ENCODE data around the gene PHLDB2.

Gene PHLDB2

DNA sequence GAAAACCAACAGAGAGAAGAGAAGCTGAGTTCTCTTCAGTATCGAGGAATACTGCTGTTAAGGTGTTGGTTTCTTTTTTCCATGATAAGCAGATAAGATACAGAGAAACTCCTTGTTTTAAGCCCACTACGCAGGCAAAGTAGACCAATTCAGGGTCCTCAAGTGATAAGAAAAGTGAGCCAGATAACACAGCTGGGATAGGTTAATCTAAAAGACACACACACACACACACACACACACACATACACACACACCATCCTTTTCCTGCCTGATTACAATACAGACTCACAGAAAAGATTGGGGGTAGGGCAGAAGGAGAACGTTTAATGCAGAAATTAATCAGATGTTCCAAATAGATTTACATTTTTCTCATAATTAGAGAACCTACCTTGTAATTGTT, 6.5 kb upstream of the PHLDB2 start:
- DNase-seq = no peak

DNA sequence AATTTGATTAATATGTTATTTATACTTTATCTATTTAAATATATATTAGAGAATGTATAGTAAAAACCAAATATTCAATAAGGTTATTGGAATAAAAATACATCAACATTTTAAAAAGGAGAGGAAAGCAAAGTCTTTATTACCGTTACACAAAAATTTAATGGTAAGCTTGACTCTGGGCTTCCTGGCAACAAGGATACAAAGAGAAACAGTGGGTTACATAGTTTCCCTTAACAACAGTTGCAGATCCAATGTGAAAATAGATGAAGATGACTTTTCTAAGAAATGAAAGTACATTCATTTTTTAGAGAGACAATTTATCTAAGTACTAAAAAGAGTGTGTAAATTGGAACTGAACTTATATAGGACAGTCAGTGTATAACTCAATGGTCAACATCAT, 6.0 kb upstream of the PHLDB2 start:
- no peak for DNase-seq

DNA sequence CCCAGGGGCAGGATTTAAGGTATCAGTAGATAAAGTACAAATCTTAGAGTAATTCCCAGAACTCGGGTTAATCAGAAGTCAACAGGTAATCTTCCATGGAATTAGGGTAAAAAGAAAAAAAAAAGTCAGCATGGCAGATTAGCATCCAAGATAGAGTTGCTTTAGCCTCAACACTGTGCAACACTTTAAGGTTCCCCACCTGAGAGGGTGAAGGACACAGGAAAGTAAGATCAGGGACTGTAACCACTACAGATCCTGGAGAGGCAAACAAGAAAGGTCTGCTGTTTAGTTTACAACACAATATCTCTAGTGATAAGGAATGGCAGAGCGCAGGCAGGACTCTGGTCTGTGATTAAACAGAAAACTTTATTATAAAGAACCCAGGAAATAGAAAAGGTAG, 4.1 kb upstream of the PHLDB2 start:
- no peak for DNase-seq

DNA sequence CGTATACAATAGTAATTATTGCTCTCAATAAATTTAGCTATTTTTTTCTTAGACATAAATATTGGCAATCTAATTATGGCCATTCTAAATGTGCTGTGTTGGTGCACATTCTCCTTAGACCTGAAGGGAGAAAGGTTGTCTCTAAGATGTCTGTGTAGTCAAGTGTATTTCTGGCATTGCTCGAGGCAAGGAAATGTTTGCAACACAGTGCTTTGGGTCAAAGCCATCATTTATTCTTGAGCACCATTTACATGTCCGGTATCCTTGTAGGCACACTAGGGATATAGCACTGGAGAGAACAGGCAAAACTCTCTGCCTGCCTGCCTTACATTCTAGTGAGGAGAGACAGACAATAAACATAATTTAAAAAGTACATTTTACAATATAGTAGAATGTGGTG, 2.6 kb upstream of the PHLDB2 start:
- no peak for DNase-seq

DNA sequence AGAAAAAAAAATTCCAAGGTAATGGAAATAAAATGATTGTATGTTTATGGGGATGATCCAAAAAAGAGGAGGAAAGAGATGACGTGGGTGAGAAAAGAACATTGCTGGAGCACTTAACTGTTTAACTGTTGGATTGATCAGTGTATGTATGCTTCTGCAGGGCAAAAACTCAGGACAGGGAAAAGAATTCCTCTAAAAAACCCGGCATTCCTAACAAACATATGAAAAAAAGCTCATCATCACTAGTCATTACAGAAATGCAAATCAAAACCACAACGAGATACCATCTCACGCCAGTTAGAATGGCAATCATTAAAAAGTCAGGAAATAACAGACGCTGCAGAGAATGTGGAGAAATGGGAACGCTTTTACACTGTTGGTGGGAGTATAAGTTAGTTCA, 1.6 kb upstream of the PHLDB2 start:
- peak; percentile 62 for DNase-seq

DNA sequence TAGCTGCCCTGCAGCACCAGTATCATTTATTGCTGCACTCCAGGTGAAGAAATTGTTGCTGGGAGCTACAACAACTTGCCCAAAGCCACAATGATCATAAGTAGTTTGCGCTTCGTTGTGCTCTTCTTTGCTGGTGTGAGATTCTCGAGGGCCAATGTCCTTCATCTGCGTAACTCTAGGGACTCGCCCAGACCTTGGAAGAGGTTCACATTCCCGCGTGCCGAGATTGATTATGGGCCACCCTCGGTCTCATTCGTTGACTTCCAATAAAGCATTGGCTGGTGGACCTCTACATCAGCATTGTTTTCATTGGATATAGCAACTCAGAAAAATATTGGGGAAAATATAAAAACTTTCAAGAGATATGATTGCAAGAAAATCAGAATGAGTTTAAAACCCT, 423 bp upstream of the PHLDB2 start:
- no peak for DNase-seq

DNA sequence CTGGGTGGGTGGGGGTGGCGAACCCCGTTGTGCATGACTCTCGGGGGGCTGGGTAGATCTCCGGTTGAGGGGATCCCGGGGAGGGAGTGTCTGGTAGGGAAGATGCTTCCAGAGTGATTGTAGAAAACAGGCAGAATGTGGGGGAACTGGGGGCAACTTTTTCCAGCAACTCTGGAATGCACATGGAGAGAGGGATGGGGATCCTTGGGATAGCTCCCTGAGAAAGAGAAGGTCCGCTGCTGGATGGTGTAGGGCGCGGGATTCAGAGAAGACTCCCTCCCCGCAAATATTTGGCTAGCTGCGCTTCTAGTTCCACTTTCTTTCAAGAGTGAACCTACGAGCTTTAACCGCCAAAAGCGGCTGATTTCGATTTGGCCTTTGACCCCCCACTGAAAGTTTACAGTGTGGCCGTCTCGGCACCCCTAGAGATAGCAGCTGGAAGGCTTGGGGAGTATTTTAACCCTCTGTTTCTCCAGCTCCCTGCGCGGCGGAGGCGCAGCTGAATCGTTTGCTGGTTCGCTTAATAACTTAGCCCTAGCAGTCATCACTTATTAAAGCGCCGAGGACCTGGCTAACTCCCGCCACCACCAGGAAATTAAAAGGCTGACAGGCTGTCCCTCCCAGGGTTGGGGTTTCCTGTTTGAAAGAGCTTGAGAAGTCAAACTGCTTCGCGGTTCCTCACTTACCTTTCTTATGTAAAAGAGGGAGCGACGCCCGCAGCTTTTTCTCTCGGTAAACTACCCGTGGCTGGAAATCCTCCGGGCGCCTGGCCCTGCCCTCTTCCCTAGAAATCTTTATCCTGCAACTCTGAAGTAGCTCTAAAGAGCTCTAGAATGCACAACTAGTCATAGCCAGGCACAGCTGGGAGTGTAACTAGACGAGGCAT, 1.2 kb downstream of the PHLDB2 start:
- peak; percentile 94 for DNase-seq

DNA sequence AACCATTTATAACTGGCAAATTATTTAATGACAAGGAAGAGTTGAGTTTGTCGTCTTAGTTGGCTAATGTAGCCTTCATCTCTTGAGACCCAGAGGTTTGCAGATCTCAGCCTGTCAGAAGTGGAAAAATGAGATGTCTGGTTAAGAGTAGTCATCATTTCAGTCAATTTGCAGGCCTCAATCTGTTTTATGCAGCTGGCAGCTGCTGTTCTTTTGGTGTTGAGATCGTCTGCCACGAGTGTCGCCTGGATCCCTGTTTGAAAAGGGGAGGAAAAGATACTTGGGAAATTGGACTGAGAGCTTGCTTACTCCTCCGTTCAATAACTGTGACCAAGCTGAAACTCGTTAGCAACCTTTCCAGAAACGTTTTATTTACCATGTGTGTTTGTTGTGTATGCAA, 2.3 kb downstream of the PHLDB2 start:
- DNase-seq = no peak

DNA sequence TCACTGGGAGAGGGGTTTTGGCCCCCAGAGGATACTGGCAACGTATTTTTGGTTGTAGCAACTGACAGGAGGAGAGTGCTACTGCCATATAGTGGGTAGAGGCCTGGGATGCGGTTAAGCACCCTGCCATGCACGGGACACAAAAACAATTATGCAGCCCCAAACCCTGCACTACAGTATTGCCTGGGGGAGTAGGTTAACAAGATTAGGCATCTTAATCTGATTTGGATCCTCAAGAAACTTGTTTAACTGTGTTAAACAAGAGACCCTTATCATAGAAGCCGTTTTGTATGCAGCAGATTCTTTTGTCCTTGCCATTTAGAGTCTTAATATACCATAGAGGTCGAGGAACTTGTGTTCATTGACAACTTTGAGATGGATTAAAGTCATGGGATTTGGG, 3.4 kb downstream of the PHLDB2 start:
- DNase-seq = no peak

DNA sequence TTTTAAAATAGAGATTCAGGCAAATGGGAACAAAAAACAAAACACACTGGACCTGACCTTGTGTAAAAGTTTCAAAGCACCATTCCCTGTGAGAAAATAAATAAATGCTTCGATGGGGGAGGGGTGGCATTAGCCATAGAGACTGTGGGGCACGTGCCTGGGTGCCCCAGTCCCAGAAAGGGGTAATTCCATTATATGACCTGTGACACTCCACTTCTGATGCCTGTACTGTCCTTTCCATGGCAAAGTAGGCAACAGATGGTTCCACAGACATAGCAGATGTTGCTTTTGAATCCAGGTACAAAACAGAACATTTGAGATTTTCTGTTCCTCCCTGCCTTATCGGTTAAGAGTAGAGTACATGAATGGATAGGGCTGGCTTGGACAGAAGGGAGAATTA, 3.9 kb downstream of the PHLDB2 start:
- DNase-seq = no peak

DNA sequence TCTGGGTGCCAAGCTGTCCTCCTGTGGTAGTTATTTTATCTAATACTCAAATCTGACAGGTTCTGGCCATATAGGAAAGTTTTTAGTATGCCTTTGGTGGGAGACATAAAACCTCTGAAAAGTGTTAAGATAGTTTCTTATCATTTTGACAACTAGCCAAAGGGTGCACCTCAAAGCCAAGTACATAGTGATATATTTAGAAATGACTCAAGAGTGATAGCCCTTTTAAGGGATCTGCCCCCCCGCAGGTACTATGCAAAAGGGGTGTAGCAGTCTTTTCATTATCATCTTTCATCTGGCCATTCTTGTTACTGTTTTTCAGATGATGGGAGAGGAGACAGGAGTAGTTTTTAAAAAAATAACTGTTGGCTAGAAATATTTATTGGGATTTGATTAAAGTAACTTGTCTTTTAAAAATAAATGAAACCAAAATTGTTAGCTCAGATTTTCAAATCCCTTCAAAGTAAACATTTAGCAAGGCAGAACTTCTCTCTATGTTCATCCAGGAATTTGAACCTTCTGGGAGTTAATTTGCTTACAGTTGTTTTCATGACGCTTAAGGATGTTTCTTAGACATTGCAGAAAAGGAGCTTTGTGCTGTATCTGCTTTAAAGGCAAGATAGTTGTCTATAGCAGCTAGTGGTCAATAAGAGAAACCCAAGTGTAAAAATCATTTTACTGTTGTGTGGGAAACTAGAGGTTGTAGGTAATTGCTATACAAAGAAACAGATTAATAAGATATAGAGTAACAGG, 5.1 kb downstream of the PHLDB2 start:
- DNase-seq = no peak

DNA sequence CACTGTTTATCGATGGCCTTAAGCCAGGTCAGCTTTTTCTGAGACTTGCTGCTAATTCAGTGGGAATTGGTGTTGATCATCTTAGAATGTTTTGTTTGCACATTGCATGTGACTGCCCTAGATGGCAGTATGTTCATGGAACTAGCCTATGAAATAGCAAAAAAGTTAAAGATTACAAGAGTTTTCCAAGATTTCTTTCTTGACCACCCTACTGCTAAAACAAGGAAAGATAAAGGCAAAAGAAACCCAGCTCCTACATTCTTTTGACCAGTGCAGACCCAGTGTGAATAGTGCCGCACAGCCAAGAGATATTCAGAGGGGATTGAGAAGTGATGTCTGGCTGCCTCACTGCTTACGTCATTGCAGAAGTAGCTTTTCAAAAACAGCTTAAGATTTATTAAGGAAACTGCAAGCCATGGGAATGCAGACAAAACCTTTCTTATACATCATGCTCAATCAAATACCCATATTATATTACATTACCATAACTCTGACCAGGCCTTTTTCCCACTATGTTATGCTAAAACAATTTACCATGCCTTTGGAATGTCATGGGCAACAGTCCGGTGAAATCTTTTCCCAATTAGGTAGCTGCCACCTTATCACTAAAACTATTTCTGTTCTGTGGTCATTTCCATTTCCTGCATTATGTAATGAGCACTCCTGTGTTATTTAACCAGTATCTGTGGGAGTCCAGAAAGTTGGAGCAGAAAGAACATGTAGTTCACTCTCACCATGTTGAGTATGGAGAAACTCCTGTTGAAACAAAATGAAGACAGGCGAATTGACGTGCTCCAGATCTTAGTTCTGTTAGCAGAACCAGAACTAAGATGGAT, 6.0 kb downstream of the PHLDB2 start:
- DNase-seq = peak; percentile 96

DNA sequence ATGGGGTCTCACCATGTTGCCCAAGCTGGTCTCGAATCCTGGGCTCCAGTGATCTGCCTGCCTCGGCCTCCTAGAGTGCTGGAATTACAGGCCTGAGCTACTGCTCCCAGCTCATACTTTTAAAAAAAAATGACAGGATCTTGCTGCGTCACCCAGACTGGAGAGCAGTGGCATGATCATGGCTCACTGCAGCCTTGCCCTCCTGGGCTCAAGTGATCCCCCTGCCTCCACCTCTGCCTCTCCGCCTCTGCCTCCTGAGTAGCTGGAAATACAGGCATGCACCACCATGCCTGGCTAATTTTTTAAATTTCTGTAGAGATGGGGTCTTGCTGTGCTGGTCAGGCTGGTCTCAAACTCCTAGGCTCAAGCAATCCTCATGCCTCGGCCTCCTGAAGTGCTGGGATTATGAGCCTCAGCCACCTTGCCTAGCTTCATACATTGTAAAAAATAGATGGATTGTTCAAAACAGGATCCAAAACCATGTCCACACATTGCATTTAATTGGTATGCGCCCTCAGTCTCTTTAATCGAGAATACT, 8.9 kb downstream of the PHLDB2 start:
- no peak for DNase-seq

DNA sequence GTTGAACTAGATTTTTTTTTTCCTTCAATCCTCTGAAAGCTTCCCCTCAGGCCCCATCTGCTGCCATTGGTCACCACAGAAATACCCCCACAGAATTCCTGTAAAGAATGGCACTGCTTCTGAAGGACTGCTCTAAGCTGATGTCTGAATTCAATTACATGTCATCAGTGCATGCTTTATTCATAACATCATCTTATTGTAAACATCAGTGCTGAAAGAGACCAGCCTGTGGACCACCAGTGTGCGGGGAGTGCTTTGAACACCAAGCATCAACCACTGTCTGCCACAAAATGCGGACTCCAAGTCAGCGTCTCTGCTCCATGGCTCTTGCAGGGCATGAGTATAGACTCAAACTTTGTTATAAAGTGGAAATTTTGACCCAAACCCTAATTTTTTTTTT, 11.6 kb downstream of the PHLDB2 start:
- DNase-seq = peak; percentile 76

DNA sequence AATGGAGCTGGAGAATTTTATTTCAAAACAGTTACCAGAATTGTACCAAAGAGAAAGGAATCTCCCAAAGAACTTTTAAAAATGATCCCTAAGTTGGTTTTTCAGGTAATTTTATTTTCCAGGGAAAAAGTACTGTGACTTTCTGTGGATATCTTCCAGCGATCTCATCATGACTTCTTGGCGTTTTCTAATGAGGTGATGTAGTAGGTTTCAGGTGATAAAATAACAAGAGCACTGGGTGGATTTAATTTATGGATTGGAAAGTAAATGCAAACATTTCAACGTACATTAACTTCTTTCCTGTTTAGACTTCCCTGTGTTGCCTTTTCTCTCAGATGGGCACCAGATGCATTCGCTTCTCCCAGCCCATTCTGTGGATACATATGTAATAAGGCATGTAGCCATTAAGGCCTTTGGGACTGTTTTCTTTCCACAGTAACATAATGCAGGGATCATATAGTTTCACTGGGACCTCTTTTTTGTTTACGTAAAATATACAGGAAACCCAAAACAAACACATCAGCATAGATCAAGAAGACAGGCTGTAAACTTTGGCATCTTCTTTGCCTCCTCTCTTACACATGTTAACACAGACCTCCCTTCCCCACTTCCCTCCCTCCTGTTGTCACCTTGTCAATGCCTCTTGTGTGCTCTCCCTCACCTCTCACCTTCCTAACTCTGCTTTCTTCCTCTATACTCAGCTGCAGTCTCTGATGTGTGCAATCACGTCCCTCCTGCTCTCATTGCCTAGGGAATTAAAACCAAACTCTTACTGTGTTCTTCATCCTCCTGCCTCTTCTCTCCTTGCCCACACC, 13.0 kb downstream of the PHLDB2 start:
- DNase-seq = no peak

DNA sequence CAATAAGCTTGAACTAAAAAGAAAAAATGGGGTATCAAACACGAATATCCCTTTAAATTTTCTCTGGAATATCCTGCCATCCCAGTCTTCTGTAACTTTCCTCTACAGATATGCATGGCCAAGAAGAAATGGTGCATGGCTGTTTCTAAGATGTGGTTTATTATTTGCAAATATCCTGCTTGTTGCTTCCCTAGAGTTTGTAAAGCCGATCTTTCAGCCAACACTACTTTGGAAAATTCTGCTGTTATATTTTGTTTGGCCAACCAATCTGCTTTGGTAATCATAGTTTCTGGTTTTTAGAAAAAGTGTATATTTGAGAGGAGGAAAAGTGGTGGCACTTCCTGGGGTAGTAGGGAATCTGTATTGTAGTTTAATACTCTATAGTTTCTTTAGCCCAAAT, 13.9 kb downstream of the PHLDB2 start:
- no peak for DNase-seq

DNA sequence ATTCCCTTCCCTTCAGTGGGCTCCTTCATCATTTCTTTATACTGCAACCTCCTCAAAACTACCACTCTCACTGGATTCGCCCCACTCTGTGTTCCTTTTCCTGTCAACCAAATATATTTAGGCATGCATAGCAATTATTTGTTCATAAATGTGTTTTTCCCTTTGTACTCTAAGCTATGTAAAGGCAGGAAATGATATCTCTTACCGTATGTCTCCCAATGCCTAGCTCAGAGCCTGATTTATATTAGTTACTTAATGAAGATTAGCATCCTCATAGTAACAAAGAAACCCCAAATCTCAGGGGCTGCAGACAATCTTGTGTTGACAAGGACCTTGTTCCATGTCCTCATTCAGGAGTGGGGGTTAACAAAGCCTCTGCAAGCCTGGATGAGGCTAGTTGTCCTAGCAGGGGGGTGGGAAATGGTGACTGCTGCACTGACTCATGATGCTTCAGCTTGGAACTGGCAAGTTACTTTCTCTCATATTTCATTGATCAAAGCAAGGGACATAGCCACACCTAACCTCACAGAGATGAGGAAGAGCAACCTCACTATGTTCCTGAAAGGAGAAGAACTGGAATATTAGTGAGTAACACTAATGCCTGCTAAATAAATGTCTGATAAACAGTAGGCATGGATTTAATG, 15.2 kb downstream of the PHLDB2 start:
- peak; percentile 82 for DNase-seq

DNA sequence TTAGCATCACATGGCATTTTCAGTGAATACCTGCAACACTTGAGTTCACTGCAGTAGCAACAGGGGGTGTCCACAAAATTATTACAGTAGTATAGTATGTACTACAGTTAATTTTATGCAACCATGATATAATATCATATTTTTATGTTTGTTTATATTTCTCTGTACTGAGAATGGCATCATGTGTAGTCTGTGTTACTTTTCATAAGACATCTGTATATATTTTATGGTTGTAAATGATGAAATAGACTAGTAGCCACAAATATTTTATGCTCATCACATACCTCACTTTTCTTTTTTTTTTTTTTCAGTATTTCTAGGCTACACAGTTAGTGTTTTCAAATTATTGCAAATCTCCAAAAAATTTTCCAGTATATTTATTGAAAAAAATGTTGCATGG, 22.4 kb downstream of the PHLDB2 start:
- no peak for DNase-seq

DNA sequence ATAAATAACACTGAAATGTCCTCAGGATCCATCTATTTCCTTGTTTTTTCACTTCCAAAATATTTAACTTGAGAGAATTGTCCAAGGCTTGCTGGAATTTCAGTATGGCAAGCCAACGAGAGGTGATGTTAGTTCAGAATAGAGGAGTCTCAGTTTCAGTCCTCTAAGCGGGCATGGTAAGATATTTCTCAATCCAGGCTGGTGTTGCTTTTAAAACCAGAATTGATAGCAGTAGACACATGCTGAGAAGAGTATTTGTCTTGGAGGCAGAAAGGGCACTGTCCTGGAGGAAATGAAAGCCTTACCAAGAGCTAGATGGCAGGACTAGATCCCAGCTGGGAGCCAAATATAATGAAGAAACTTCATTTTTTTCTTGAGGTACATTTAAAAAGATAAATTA, 23.1 kb downstream of the PHLDB2 start:
- no peak for DNase-seq

DNA sequence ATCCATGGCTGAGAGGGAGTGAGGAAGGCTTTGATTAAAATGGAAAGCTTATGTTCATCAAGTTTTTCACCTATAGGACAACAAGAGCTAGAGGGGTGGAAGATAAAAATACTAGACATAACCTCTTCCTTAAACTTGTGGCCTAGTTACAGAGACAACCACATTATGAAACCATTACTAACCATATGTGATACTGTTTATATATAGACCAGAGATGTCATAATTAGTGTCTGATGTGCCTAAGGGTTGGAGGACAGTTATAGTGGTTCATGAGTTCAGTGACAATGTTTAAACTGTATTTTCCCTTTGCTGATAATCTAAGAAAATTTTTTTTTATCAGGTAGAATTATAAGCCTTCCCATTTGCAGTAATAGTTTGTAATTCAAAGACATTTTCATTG, 23.7 kb downstream of the PHLDB2 start:
- DNase-seq = no peak

DNA sequence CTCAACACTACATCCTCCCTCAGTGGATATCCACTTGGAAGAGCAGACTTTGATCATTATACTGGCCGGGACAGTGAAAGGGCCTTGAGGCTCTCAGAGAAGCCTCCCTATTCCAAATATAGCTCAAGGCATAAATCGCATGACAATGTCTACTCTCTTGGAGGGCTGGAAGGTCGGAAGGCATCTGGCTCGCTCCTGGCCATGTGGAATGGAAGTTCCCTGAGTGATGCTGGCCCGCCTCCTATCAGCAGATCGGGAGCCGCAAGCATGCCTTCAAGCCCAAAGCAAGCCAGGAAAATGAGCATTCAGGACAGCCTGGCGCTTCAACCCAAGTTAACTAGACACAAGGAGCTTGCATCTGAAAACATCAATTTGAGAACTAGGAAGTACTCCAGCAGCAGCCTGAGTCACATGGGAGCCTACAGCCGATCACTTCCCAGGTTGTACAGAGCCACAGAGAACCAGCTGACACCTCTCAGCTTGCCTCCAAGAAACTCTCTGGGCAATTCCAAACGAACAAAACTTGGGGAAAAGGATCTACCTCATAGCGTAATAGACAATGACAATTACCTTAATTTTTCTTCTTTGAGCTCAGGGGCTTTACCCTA, 25.4 kb downstream of the PHLDB2 start:
- no peak for DNase-seq
